ENCODE data around the gene GSK3A.

GRCh38 chr19:42290136-42290522, 47.7 kb upstream of the GSK3A start:
- TF ChIP-seq POLR2A (IDR thresholded peaks at IDR 0.05; ENCODE audit: low read depth, low read length) (no peak), POLR2AphosphoS5 (IDR thresholded peaks at IDR 0.05; ENCODE audit: low read depth, low read length) (no peak), TAF1 (IDR thresholded peaks at IDR 0.05; ENCODE audit: low read depth, low read length) (no peak), SPI1 (IDR thresholded peaks at IDR 0.05; ENCODE audit: low read depth, low read length) (no peak), PAX5 (IDR thresholded peaks at IDR 0.05; ENCODE audit: insufficient read depth, low read length, severe bottlenecking) (no peak), POU2F2 (IDR thresholded peaks at IDR 0.05; ENCODE audit: low read depth, low read length) (no peak)

Data from GM12891 (cell line).